Measurements from ENCODE around the gene HOXC5. TPM values are rescaled to one million over a fixed set of nuclear protein-coding genes. Genes with fewer than 3 reads are reported as not detected.

Gene HOXC5
- total RNA-seq, 1 experiment from 2014 or later, result not detected

DNA sequence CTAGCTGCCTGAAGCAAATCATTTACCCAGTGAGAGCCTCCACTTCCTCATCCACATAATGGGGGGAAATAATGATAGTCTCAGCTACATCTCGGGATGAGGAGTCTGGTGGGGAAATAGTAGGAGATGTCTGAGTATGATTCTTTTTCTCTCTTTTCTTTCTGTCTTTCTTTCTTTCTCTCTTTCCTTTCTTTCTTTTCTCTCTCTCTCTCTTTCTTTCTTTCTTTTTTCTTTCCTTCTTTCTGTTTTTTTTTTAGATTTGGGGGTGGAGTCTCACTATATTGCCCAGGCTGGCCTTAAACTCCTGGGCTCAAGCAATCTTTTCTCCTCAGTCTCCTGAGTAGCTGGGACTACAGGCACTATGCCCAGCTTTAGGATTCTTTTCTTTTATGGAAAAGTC, 33.6 kb downstream of the HOXC5 start:
- Histone ChIP-seq H3K14ac (ENCODE audit: insufficient read depth, low read length) (no peak overlapping the region), H2BK120ac (ENCODE audit: low read depth, low read length, poor library complexity, severe bottlenecking) (no peak overlapping the region), H3K79me2 (ENCODE audit: insufficient read depth, low read length) (no peaks in the 10 kb centered on the region), H3K18ac (ENCODE audit: insufficient read length, low read depth, low read length) (no peak overlapping the region), H2AFZ (ENCODE audit: low read length) (no peak overlapping the region), H4K20me1 (ENCODE audit: control insufficient read depth, insufficient read depth, insufficient read length) (no peaks in the 10 kb centered on the region), H3K9ac (ENCODE audit: extremely low read depth, insufficient read length, low read length) (no peak overlapping the region), H4K91ac (ENCODE audit: insufficient read length, low read depth, low read length) (no peak overlapping the region), H2AK5ac (ENCODE audit: insufficient read length, low read length) (no peak overlapping the region), H3K4me1 (ENCODE audit: insufficient read depth, low read length) (peaks cover 4% of the 10 kb centered on the region; the same call in 1 of the 2 replicates), H4K8ac (replicated peaks; ENCODE audit: insufficient read length, low read depth, low read length) (no peak overlapping the region), H3K9me3 (ENCODE audit: control insufficient read depth, low read depth, low read length) (no peaks in the 10 kb centered on the region), H2BK20ac (ENCODE audit: low read depth, low read length, poor library complexity, severe bottlenecking) (no peak overlapping the region), H3K79me1 (ENCODE audit: insufficient read depth, low read depth, low read length, poor library complexity, severe bottlenecking) (no peaks in the 10 kb centered on the region), H3K23me2 (ENCODE audit: insufficient read length, low read depth, low read length, poor library complexity, severe bottlenecking) (no peaks in the 10 kb centered on the region), H2BK5ac (ENCODE audit: insufficient read length, low read length) (no peak overlapping the region), H4K5ac (ENCODE audit: insufficient read length, low read depth, low read length) (no peak overlapping the region), H3T11ph (ENCODE audit: low read length) (no peak overlapping the region), H3K27ac (ENCODE audit: insufficient read length, low read depth, low read length) (no peak overlapping the region), H3K4ac (ENCODE audit: low read depth, low read length) (no peak overlapping the region), H2BK15ac (ENCODE audit: low read depth, low read length) (no peak overlapping the region), H2BK12ac (ENCODE audit: insufficient read length, low read depth, low read length) (no peak overlapping the region), H3K56ac (ENCODE audit: insufficient read length, low read depth, low read length) (no peak overlapping the region), H3K27me3 (ENCODE audit: insufficient read depth, low read length) (peaks cover 44% of the 10 kb centered on the region; the same call in 1 of the 2 replicates), H3K23ac (ENCODE audit: insufficient read length, low read depth, low read length) (no peak overlapping the region), H3K4me2 (ENCODE audit: insufficient read depth, insufficient read length, low read length) (no peak overlapping the region)
- H3K27me3 Mint-ChIP-seq (ENCODE audit: low read depth), result peaks cover 92% of the 10 kb centered on the region
- TF ChIP-seq, protein P1, sequence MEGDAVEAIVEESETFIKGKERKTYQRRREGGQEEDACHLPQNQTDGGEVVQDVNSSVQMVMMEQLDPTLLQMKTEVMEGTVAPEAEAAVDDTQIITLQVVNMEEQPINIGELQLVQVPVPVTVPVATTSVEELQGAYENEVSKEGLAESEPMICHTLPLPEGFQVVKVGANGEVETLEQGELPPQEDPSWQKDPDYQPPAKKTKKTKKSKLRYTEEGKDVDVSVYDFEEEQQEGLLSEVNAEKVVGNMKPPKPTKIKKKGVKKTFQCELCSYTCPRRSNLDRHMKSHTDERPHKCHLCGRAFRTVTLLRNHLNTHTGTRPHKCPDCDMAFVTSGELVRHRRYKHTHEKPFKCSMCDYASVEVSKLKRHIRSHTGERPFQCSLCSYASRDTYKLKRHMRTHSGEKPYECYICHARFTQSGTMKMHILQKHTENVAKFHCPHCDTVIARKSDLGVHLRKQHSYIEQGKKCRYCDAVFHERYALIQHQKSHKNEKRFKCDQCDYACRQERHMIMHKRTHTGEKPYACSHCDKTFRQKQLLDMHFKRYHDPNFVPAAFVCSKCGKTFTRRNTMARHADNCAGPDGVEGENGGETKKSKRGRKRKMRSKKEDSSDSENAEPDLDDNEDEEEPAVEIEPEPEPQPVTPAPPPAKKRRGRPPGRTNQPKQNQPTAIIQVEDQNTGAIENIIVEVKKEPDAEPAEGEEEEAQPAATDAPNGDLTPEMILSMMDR (conservative IDR thresholded peaks at IDR 0.05), result no peak
- no peaks in the 10 kb centered on the region for H3K9me3 Mint-ChIP-seq
- no peaks in the 10 kb centered on the region for H3K36me3 Mint-ChIP-seq (ENCODE audit: insufficient read depth in 1 of 3, low read depth in 3 of 3)
- H3K27ac Mint-ChIP-seq, result no peak overlapping the region
- no peak for DNase-seq
- peaks cover 0 to 9% of the 10 kb centered on the region in 2 experiments; a peak in 2 of 4 replicates for H3K4me1 Mint-ChIP-seq
- H3K4me3 Mint-ChIP-seq, result no peak overlapping the region
- WGBS (ENCODE audit: extremely low coverage, insufficient read length, low lambda C conversion rate), result no CpG with 5 or more reads among the region's 1 CpG
